ENCODE results near the gene ROBO4.

DNA sequence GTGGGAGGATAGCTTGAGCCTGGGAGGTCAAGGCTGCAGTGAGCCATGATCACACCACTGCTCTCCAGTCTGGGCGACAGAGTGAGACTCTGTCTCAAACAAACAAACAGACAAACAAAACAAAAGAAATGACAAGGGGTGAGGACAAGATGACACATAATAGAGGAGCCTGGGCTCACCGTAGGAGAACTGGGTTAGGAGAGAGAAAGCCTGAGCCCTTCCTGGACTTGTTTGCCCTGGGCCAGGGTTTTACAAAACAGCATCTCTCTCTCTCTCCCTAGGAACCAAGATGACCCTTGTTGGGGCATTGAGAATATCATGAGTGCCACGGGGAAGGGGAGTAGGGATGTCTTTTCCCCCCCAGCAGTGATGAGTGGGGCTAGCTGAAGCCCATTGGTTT, 16.7 kb downstream of the ROBO4 start:
- TF ChIP-seq, protein P1, sequence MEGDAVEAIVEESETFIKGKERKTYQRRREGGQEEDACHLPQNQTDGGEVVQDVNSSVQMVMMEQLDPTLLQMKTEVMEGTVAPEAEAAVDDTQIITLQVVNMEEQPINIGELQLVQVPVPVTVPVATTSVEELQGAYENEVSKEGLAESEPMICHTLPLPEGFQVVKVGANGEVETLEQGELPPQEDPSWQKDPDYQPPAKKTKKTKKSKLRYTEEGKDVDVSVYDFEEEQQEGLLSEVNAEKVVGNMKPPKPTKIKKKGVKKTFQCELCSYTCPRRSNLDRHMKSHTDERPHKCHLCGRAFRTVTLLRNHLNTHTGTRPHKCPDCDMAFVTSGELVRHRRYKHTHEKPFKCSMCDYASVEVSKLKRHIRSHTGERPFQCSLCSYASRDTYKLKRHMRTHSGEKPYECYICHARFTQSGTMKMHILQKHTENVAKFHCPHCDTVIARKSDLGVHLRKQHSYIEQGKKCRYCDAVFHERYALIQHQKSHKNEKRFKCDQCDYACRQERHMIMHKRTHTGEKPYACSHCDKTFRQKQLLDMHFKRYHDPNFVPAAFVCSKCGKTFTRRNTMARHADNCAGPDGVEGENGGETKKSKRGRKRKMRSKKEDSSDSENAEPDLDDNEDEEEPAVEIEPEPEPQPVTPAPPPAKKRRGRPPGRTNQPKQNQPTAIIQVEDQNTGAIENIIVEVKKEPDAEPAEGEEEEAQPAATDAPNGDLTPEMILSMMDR (IDR thresholded peaks at IDR 0.05): no peak
- TF ChIP-seq POLR2A (IDR thresholded peaks at IDR 0.05): no peak
